Liver (tissue), 9 donors: Measurements from ENCODE around the gene PHLPP1. TPM values are rescaled to one million over a fixed set of nuclear protein-coding genes. Genes with fewer than 3 reads are reported as not detected.
A peak's percentile ranks its signal among the peaks of the same experiment; 100 is the strongest.

Experiments used
- DNase-seq: peaks from one replicate; pipeline ENCODE4 v3.0.0-alpha.2; 2017; ENCODE audit warnings: low spot score
- H3K27ac ChIP-seq, 2 donors: one replicate each; pipeline ENCODE4 v1.7.0; 2013; ENCODE audit warnings: inconsistent platforms in 2 of 2, low read length in 2 of 2, control low read depth in 1 of 2, low read depth in 1 of 2, mild to moderate bottlenecking in 1 of 2
- H3K27me3 ChIP-seq, 4 donors: one replicate each; pipeline versions ENCODE4 v1.6.1 to v1.7.0; 2013; ENCODE audit warnings: low read length in 3 of 4, inconsistent platforms in 1 of 4, mild to moderate bottlenecking in 1 of 4, moderate library complexity in 1 of 4; ENCODE audit not compliant: control insufficient read depth in 4 of 4, insufficient read depth in 4 of 4
- H3K36me3 ChIP-seq, 4 donors: one replicate each; pipeline versions ENCODE4 v1.6.1 to v1.7.0; 2013; ENCODE audit warnings: low read length in 3 of 4, mild to moderate bottlenecking in 3 of 4, low read depth in 1 of 4, moderate library complexity in 1 of 4; ENCODE audit not compliant: control insufficient read depth in 4 of 4, insufficient read depth in 3 of 4
- H3K4me1 ChIP-seq, 4 donors: one replicate each; pipeline versions ENCODE4 v1.6.1 to v1.7.0; 2013; ENCODE audit warnings: low read length in 3 of 4, mild to moderate bottlenecking in 3 of 4, moderate library complexity in 1 of 4; ENCODE audit not compliant: control insufficient read depth in 4 of 4, insufficient read depth in 4 of 4
- H3K4me3 ChIP-seq, 3 donors: one replicate each; pipeline versions ENCODE4 v1.6.1 to v1.7.0; 2013; ENCODE audit warnings: low read length in 3 of 3, control low read depth in 1 of 3, low read depth in 1 of 3, mild to moderate bottlenecking in 1 of 3
- H3K9ac ChIP-seq, 2 donors: one replicate each; pipeline ENCODE4 v1.7.0; 2013; ENCODE audit warnings: low read length in 2 of 2, mild to moderate bottlenecking in 2 of 2, moderate library complexity in 2 of 2, control low read depth in 1 of 2, low read depth in 1 of 2
- H3K9me3 ChIP-seq, 4 donors: one replicate each; pipeline versions ENCODE4 v1.6.1 to v1.7.0; 2013; ENCODE audit warnings: low read length in 3 of 4; ENCODE audit not compliant: control insufficient read depth in 4 of 4
- CTCF ChIP-seq: fragments of 150-350 bp; IDR thresholded peaks from 2 replicates; pipeline ENCODE4 v1.5.1; 2017; ENCODE audit warnings: improper control_type of control experiment, low read depth, low read length; ENCODE audit not compliant: missing input control
- EGR1 ChIP-seq, 2 donors: IDR thresholded peaks; 2 replicates each; pipeline ENCODE4 v1.6.1; 2016 to 2018; ENCODE audit warnings: antibody characterized with exemption in 2 of 2, low read depth in 2 of 2
- FOXA1 ChIP-seq: IDR thresholded peaks from 2 replicates; pipeline ENCODE4 v1.6.1; 2016; ENCODE audit warnings: antibody characterized with exemption
- FOXA2 ChIP-seq: IDR thresholded peaks from 2 replicates; pipeline ENCODE4 v1.6.1; 2016; ENCODE audit warnings: antibody characterized with exemption
- HNF4A ChIP-seq, 2 donors: conservative IDR thresholded peaks; 2 replicates each; pipeline ENCODE4 v1.6.1; 2016; ENCODE audit warnings: antibody characterized with exemption in 2 of 2, mild to moderate bottlenecking in 2 of 2
- HNF4G ChIP-seq: IDR thresholded peaks from 2 replicates; pipeline ENCODE4 v1.6.1; 2016; ENCODE audit warnings: antibody characterized with exemption
- JUND ChIP-seq, 2 donors: IDR thresholded peaks; 2 replicates each; pipeline ENCODE4 v1.6.1; 2016; ENCODE audit warnings: antibody characterized with exemption in 2 of 2
- MAX ChIP-seq: IDR thresholded peaks from 2 replicates; pipeline ENCODE4 v1.6.1; 2016; ENCODE audit warnings: antibody characterized with exemption
- NR2F2 ChIP-seq: IDR thresholded peaks from 2 replicates; pipeline ENCODE4 v1.6.1; 2016; ENCODE audit warnings: antibody characterized with exemption
- RAD21 ChIP-seq, 2 donors: IDR thresholded peaks; 2 replicates each; pipeline ENCODE4 v1.6.1; 2016; ENCODE audit warnings: antibody characterized with exemption in 2 of 2, mild to moderate bottlenecking in 2 of 2
- RXRA ChIP-seq, 2 donors: IDR thresholded peaks; 2 replicates each; pipeline ENCODE4 v1.6.1; 2017 to 2018; ENCODE audit warnings: antibody characterized with exemption in 2 of 2, mild to moderate bottlenecking in 1 of 2
- SP1 ChIP-seq: IDR thresholded peaks from 2 replicates; pipeline ENCODE4 v1.6.1; 2018; ENCODE audit warnings: antibody characterized with exemption, mild to moderate bottlenecking
- TAF1 ChIP-seq: conservative IDR thresholded peaks from 2 replicates; pipeline ENCODE4 v1.6.1; 2016; ENCODE audit warnings: antibody characterized with exemption, mild to moderate bottlenecking
- YY1 ChIP-seq: IDR thresholded peaks from 2 replicates; pipeline ENCODE4 v1.6.1; 2016; ENCODE audit warnings: antibody characterized with exemption, mild to moderate bottlenecking
- WGBS: extraction: QIAGEN DNeasy Blood & Tissue Kit; methylation state at CpG from one replicate; pipeline ENCODE4 v1.1.7; 2013; 5-methylcytosine and 5-hydroxymethylcytosine counted together
- polyA plus RNA-seq, 2 donors: library from polyadenylated mRNA; stranded (reverse) in 1 of 2; unstranded in 1 of 2; fragments of 200-250 nt in 1 of 2; fragments of >200 nt in 1 of 2; fragmentation: Nextera tagmentation in 1 of 2; extraction: Ambion mirVana in 1 of 2; gene quantifications; one replicate each; pipeline versions ENCODE4 v1.2.1 to v1.2.3, GENCODE V29; 2013 to 2015
- total RNA-seq, 2 donors: library from RNA; depleted of rRNA; stranded (reverse); fragments of >200 nt; gene quantifications; one replicate each; pipeline ENCODE4 v1.2.3, GENCODE V29; 2014
- TF ChIP-seq, protein P1 (sequence below): IDR thresholded peaks from 2 replicates; pipeline ENCODE4 v1.6.1; 2016; ENCODE audit warnings: antibody characterized with exemption
- TF ChIP-seq, protein P2 (sequence below): IDR thresholded peaks from 2 replicates; pipeline ENCODE4 v1.6.1; 2016; ENCODE audit warnings: antibody characterized with exemption, mild to moderate bottlenecking
- donor health status: healthy.
- donor health status: healthy.
- donor health status: healthy.
- donor health status: healthy.
- donor health status: healthy.

Gene PHLPP1
- total and polyA plus RNA-seq, 4 donors, result 4.2 to 14.5 (median 8.6) TPM

GRCh38 chr18:62933261-62933887 is 218.0 kb downstream of the PHLPP1 start:
- no peaks in the 10 kb centered on the region for H3K36me3 ChIP-seq
- WGBS, result 30% methylated on average over 2 of the region's 2 CpGs
- H3K9ac ChIP-seq, result no peak overlapping the region

GRCh38 chr18:62935994-62936393 is 220.7 kb downstream of the PHLPP1 start:
- TF ChIP-seq FOXA1 (no peak), HNF4G (no peak), MAX (no peak), JUND (IDR thresholded peaks at IDR 0.05) (no peak), NR2F2 (no peak), CTCF (no peak), EGR1 (IDR thresholded peaks at IDR 0.05; ENCODE audit: low read depth in 2 of 2) (no peak), HNF4A (conservative IDR thresholded peaks at IDR 0.05) (no peak), RXRA (IDR thresholded peaks at IDR 0.05) (no peak), SP1 (no peak)
- TF ChIP-seq, protein P1, sequence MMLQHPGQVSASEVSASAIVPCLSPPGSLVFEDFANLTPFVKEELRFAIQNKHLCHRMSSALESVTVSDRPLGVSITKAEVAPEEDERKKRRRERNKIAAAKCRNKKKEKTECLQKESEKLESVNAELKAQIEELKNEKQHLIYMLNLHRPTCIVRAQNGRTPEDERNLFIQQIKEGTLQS, result no peak
- no peak overlapping the region for H3K4me3 ChIP-seq
- H3K9ac ChIP-seq, result no peak overlapping the region
- DNase-seq, result no peak
- WGBS, result 88% methylated on average over 3 of the region's 3 CpGs
- no peak overlapping the region for H3K27ac ChIP-seq
- no peaks in the 10 kb centered on the region for H3K27me3 ChIP-seq
- H3K9me3 ChIP-seq, result no peaks in the 10 kb centered on the region
- H3K4me1 ChIP-seq, result peaks cover 0 to 3% (median 0%) of the 10 kb centered on the region in 4 donors
- peaks cover 0 to 2% (median 0%) of the 10 kb centered on the region in 4 donors for H3K36me3 ChIP-seq

More at GRCh38 chr18:62933261-62933887, 218.0 kb downstream of the PHLPP1 start:
- Histone ChIP-seq H3K27me3 (no peaks in the 10 kb centered on the region), H3K4me1 (peaks cover 0 to 3% (median 0%) of the 10 kb centered on the region in 4 donors), H3K9me3 (no peaks in the 10 kb centered on the region), H3K27ac (no peak overlapping the region), H3K4me3 (no peak overlapping the region)
- DNase-seq, result no peak
- no peak for TF ChIP-seq SP1
- TF ChIP-seq CTCF, result no peak
- TF ChIP-seq, protein P2, sequence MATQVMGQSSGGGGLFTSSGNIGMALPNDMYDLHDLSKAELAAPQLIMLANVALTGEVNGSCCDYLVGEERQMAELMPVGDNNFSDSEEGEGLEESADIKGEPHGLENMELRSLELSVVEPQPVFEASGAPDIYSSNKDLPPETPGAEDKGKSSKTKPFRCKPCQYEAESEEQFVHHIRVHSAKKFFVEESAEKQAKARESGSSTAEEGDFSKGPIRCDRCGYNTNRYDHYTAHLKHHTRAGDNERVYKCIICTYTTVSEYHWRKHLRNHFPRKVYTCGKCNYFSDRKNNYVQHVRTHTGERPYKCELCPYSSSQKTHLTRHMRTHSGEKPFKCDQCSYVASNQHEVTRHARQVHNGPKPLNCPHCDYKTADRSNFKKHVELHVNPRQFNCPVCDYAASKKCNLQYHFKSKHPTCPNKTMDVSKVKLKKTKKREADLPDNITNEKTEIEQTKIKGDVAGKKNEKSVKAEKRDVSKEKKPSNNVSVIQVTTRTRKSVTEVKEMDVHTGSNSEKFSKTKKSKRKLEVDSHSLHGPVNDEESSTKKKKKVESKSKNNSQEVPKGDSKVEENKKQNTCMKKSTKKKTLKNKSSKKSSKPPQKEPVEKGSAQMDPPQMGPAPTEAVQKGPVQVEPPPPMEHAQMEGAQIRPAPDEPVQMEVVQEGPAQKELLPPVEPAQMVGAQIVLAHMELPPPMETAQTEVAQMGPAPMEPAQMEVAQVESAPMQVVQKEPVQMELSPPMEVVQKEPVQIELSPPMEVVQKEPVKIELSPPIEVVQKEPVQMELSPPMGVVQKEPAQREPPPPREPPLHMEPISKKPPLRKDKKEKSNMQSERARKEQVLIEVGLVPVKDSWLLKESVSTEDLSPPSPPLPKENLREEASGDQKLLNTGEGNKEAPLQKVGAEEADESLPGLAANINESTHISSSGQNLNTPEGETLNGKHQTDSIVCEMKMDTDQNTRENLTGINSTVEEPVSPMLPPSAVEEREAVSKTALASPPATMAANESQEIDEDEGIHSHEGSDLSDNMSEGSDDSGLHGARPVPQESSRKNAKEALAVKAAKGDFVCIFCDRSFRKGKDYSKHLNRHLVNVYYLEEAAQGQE, result no peak
- TF ChIP-seq FOXA2, result peak; percentile 21
- TF ChIP-seq RXRA (IDR thresholded peaks at IDR 0.05), result peak in 1 of 2 donors; percentile 12
- peak in 1 of 2 donors; percentile 53 for TF ChIP-seq HNF4A (conservative IDR thresholded peaks at IDR 0.05)
- peak in 1 of 2 donors; percentile 4 for TF ChIP-seq RAD21 (IDR thresholded peaks at IDR 0.05)
- TF ChIP-seq FOXA1, result no peak
- peak in 1 of 2 donors; percentile 43 for TF ChIP-seq JUND (IDR thresholded peaks at IDR 0.05)
- TF ChIP-seq, protein P1, result no peak
- TF ChIP-seq TAF1, result no peak
- no peak for TF ChIP-seq HNF4G
- TF ChIP-seq YY1, result peak; percentile 18
